ENCODE data around the gene SPDYE18.
"Not testable (repeated sequence)": the region's sequence is repeated elsewhere in the genome, so short reads cannot be mapped to it uniquely, and the experiment has no call there.

Gene SPDYE18

GRCh38 chr7:77062557-77062956 lies at the start of gene SPDYE18:
TSS of gene SPDYE18 (minus strand) at chr7:77062558. CDS start at chr7:77060512, 2,046 bp downstream.
- DNase-seq = not testable (repeated sequence)

- DNase-seq = not testable (repeated sequence)
These were observed 46.0 kb upstream of the SPDYE18 start for GRCh38 chr7:77108362-77108761.

GRCh38 chr7:77107659-77108058 lies 45.3 kb upstream of the SPDYE18 start:
- DNase-seq = not testable (repeated sequence)

GRCh38 chr7:77105904-77106303 lies 43.5 kb upstream of the SPDYE18 start:
- not testable (repeated sequence) for DNase-seq

- DNase-seq = not testable (repeated sequence)
These were observed 40.3 kb upstream of the SPDYE18 start for GRCh38 chr7:77102671-77103070.

- DNase-seq = not testable (repeated sequence)
These were observed 38.8 kb upstream of the SPDYE18 start for GRCh38 chr7:77101187-77101586.

GRCh38 chr7:77100501-77100900 lies 38.1 kb upstream of the SPDYE18 start:
- DNase-seq = not testable (repeated sequence)

- DNase-seq = not testable (repeated sequence)
These were observed 29.9 kb upstream of the SPDYE18 start for GRCh38 chr7:77092301-77092700.

- DNase-seq = not testable (repeated sequence)
These were observed 19.8 kb upstream of the SPDYE18 start for GRCh38 chr7:77082192-77082591.

- not testable (repeated sequence) for DNase-seq
These were observed 17.9 kb upstream of the SPDYE18 start for GRCh38 chr7:77080236-77080635.

- not testable (repeated sequence) for DNase-seq
These were observed 17.3 kb upstream of the SPDYE18 start for GRCh38 chr7:77079624-77080023.

GRCh38 chr7:77079112-77079511 lies 16.8 kb upstream of the SPDYE18 start:
- DNase-seq = not testable (repeated sequence)

GRCh38 chr7:77077060-77077459 lies 14.7 kb upstream of the SPDYE18 start:
- DNase-seq = not testable (repeated sequence)

- DNase-seq = not testable (repeated sequence)
These were observed 12.5 kb upstream of the SPDYE18 start for GRCh38 chr7:77074786-77075396.

- not testable (repeated sequence) for DNase-seq
These were observed 8.8 kb upstream of the SPDYE18 start for GRCh38 chr7:77071108-77071507.

GRCh38 chr7:77065869-77066268 lies 3.5 kb upstream of the SPDYE18 start:
- not testable (repeated sequence) for DNase-seq

- not testable (repeated sequence) for DNase-seq
These were observed 1.4 kb upstream of the SPDYE18 start for GRCh38 chr7:77063732-77064131.

- DNase-seq = not testable (repeated sequence)
These were observed 30.1 kb downstream of the SPDYE18 start, which contains the start of gene SPDYE17 for GRCh38 chr7:77032261-77032660. TSS of gene SPDYE17 (minus strand) at chr7:77032361. CDS start at chr7:77030570, 1,791 bp downstream.

GRCh38 chr7:77026349-77026748 lies 36.0 kb downstream of the SPDYE18 start:
- DNase-seq = not testable (repeated sequence)

- not testable (repeated sequence) for DNase-seq
These were observed 52.2 kb downstream of the SPDYE18 start for GRCh38 chr7:77010074-77010680.

- DNase-seq = not testable (repeated sequence)
These were observed 54.4 kb downstream of the SPDYE18 start for GRCh38 chr7:77008000-77008399.

- DNase-seq = not testable (repeated sequence)
These were observed 55.9 kb downstream of the SPDYE18 start for GRCh38 chr7:77006127-77007110.

All from GF-D8 (cell line).